ENCODE measurements around the gene RGMA.

DNA sequence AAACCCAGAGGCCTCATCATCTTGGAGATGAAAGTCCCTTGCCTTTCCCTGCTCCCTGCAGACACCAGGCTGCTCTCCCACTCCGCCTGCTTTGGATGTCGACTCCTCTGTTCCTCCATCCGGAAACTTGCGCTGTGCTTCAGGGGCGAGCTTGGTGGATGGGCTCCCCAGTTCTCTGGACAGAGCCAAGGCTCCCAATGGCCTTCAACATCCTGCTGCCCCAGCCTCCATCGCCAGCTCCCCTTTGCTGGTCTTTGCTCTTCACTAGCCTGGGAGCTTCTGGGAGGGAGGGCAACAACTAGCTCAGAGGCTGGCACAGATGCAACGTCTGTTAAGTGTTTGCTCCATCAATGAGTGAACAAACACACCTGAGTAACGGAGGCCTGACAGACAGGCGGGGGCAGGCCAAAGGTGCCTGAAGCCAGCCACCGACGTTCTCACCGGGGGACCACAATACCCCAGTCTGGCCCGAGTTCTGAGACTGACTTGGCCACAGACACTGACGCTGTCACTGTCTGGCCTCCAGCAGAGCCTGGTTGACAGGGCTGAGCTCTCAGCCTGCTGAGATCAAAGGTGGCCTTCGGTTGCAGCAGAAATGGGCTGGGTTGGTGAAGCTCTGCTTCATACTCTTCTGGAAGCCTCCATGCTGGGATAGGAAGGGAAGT, 39.0 kb downstream of the RGMA start:
- TF ChIP-seq, protein P1, sequence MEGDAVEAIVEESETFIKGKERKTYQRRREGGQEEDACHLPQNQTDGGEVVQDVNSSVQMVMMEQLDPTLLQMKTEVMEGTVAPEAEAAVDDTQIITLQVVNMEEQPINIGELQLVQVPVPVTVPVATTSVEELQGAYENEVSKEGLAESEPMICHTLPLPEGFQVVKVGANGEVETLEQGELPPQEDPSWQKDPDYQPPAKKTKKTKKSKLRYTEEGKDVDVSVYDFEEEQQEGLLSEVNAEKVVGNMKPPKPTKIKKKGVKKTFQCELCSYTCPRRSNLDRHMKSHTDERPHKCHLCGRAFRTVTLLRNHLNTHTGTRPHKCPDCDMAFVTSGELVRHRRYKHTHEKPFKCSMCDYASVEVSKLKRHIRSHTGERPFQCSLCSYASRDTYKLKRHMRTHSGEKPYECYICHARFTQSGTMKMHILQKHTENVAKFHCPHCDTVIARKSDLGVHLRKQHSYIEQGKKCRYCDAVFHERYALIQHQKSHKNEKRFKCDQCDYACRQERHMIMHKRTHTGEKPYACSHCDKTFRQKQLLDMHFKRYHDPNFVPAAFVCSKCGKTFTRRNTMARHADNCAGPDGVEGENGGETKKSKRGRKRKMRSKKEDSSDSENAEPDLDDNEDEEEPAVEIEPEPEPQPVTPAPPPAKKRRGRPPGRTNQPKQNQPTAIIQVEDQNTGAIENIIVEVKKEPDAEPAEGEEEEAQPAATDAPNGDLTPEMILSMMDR (IDR thresholded peaks at IDR 0.05 in 2 of 3, conservative IDR thresholded peaks at IDR 0.05 in 1 of 3; ENCODE audit: control insufficient read depth in 2 of 3, extremely low read depth in 1 of 3, insufficient read depth in 1 of 3, low read depth in 3 of 3, low read length in 3 of 3), result no peak
- TF ChIP-seq ZNF274 (IDR thresholded peaks at IDR 0.05; ENCODE audit: insufficient read depth, insufficient read length) (no peak), CREB1 (IDR thresholded peaks at IDR 0.05; ENCODE audit: low read depth) (no peak), SP1 (IDR thresholded peaks at IDR 0.05; ENCODE audit: low read depth, low read length) (no peak), HDAC2 (IDR thresholded peaks at IDR 0.05) (no peak), POLR2A (IDR thresholded peaks at IDR 0.05; ENCODE audit: low read depth, low read length) (no peak), YBX1 (IDR thresholded peaks at IDR 0.05) (no peak), MTA2 (IDR thresholded peaks at IDR 0.05; ENCODE audit: low read depth) (no peak)
- TF ChIP-seq, protein P2, sequence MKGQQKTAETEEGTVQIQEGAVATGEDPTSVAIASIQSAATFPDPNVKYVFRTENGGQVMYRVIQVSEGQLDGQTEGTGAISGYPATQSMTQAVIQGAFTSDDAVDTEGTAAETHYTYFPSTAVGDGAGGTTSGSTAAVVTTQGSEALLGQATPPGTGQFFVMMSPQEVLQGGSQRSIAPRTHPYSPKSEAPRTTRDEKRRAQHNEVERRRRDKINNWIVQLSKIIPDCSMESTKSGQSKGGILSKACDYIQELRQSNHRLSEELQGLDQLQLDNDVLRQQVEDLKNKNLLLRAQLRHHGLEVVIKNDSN (IDR thresholded peaks at IDR 0.05; ENCODE audit: borderline replicate concordance, extremely low read length, insufficient read depth, low read depth, low read length), result no peak
- TF ChIP-seq, protein P3, sequence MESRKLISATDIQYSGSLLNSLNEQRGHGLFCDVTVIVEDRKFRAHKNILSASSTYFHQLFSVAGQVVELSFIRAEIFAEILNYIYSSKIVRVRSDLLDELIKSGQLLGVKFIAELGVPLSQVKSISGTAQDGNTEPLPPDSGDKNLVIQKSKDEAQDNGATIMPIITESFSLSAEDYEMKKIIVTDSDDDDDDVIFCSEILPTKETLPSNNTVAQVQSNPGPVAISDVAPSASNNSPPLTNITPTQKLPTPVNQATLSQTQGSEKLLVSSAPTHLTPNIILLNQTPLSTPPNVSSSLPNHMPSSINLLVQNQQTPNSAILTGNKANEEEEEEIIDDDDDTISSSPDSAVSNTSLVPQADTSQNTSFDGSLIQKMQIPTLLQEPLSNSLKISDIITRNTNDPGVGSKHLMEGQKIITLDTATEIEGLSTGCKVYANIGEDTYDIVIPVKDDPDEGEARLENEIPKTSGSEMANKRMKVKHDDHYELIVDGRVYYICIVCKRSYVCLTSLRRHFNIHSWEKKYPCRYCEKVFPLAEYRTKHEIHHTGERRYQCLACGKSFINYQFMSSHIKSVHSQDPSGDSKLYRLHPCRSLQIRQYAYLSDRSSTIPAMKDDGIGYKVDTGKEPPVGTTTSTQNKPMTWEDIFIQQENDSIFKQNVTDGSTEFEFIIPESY (IDR thresholded peaks at IDR 0.05), result no peak

Measured in GM12878 (cell line).